ENCODE measurements around the gene LAMC3.

The LAMC3 gene

GRCh38 chr9:130987738-130988399 is 21.1 kb upstream of the LAMC3 start:
- no peak for DNase-seq
- no peaks in the 10 kb centered on the region for H3K36me3 ChIP-seq
- H3K4me3 ChIP-seq (ENCODE audit: low read depth, low read length) = no peak overlapping the region
- H3K27ac ChIP-seq = no peak overlapping the region
- no peaks in the 10 kb centered on the region for H3K9me3 ChIP-seq (ENCODE audit: severe bottlenecking)
- no peak for TF ChIP-seq CTCF (IDR thresholded peaks at IDR 0.05; ENCODE audit: low read depth, low read length)
- H3K27me3 ChIP-seq (ENCODE audit: insufficient read depth, low read depth, severe bottlenecking) = no peaks in the 10 kb centered on the region

- no peaks in the 10 kb centered on the region for H3K36me3 ChIP-seq
- no peak for DNase-seq
- no peak overlapping the region for H3K27ac ChIP-seq
- H3K27me3 ChIP-seq (ENCODE audit: insufficient read depth, low read depth, severe bottlenecking) = no peaks in the 10 kb centered on the region
- H3K9me3 ChIP-seq (ENCODE audit: severe bottlenecking) = no peaks in the 10 kb centered on the region
- TF ChIP-seq CTCF (IDR thresholded peaks at IDR 0.05; ENCODE audit: low read depth, low read length) = no peak
- no peak overlapping the region for H3K4me3 ChIP-seq (ENCODE audit: low read depth, low read length)
Observed at GRCh38 chr9:130988400-130988747, 20.6 kb upstream of the LAMC3 start.

DNA sequence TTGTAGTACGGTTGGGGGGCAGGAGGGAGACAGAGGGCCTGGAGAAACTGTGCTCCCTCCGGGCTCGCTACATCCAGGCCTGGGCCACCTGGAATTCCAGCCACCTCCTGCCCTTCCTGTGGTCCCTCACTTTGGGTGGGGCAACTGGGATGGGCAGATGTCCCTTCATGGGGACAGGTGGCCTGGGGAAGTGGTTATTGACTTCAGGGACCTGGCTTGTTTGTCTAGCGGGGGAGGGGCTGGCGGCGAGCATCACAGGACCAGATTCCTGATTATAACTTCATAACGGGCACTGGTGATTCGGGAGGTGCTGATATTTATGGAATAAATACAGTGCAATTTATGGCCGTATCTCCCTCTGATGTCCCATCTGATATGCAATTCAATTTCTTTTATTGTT is 20.1 kb upstream of the LAMC3 start:
- TF ChIP-seq CTCF (IDR thresholded peaks at IDR 0.05; ENCODE audit: low read depth, low read length) = no peak
- no peak for DNase-seq
- no peak overlapping the region for H3K4me3 ChIP-seq (ENCODE audit: low read depth, low read length)
- no peaks in the 10 kb centered on the region for H3K9me3 ChIP-seq (ENCODE audit: severe bottlenecking)
- no peaks in the 10 kb centered on the region for H3K36me3 ChIP-seq
- no peaks in the 10 kb centered on the region for H3K27me3 ChIP-seq (ENCODE audit: insufficient read depth, low read depth, severe bottlenecking)
- H3K27ac ChIP-seq = no peak overlapping the region

DNA sequence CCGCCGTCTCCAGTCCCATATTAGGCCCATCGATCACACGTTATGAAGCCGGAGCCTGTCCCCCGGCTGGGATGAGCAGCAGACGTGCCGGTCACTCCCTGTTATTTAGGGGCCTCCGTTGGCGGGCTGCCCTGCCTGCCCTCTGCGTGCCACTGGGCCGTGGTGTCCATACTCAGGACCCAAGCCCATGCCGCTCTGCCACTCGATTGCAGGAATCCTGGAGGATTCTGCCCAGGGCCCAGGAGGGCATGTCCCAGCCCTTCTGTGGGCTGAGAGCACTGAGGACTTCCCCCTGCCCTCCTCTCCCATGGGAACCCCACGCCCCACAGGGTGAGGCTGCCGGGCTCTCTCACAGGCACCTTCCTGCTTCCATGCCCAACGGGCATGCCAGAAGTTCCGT is 19.6 kb upstream of the LAMC3 start:
- Histone ChIP-seq H3K27me3 (ENCODE audit: insufficient read depth, low read depth, severe bottlenecking) (no peaks in the 10 kb centered on the region), H3K9me3 (ENCODE audit: severe bottlenecking) (no peaks in the 10 kb centered on the region), H3K27ac (no peak overlapping the region), H3K4me3 (ENCODE audit: low read depth, low read length) (no peak overlapping the region), H3K36me3 (no peaks in the 10 kb centered on the region)
- DNase-seq = no peak
- TF ChIP-seq CTCF (IDR thresholded peaks at IDR 0.05; ENCODE audit: low read depth, low read length) = no peak

GRCh38 chr9:130989891-130990290 is 19.1 kb upstream of the LAMC3 start:
- Histone ChIP-seq H3K27ac (no peak overlapping the region), H3K9me3 (ENCODE audit: severe bottlenecking) (no peaks in the 10 kb centered on the region), H3K4me3 (ENCODE audit: low read depth, low read length) (no peak overlapping the region), H3K27me3 (ENCODE audit: insufficient read depth, low read depth, severe bottlenecking) (no peaks in the 10 kb centered on the region), H3K36me3 (no peaks in the 10 kb centered on the region)
- DNase-seq = no peak
- no peak for TF ChIP-seq CTCF (IDR thresholded peaks at IDR 0.05; ENCODE audit: low read depth, low read length)

- H3K36me3 ChIP-seq = no peaks in the 10 kb centered on the region
- no peaks in the 10 kb centered on the region for H3K27me3 ChIP-seq (ENCODE audit: insufficient read depth, low read depth, severe bottlenecking)
- no peak overlapping the region for H3K4me3 ChIP-seq (ENCODE audit: low read depth, low read length)
- no peak overlapping the region for H3K27ac ChIP-seq
- DNase-seq = no peak
- no peaks in the 10 kb centered on the region for H3K9me3 ChIP-seq (ENCODE audit: severe bottlenecking)
- TF ChIP-seq CTCF (IDR thresholded peaks at IDR 0.05; ENCODE audit: low read depth, low read length) = no peak
Observed at GRCh38 chr9:130990306-130990977, 18.5 kb upstream of the LAMC3 start.

Measured in WERI-Rb-1 (cell line).